ENCODE results near the gene AFAP1L1. TPM values are rescaled to one million over a fixed set of nuclear protein-coding genes. Genes with fewer than 3 reads are reported as not detected.

The AFAP1L1 gene
- total RNA-seq, 1 experiment from 2014 or later = 19.6 TPM

GRCh38 chr5:149280802-149281201 lies 9.1 kb downstream of the AFAP1L1 start:
- no peaks in the 10 kb centered on the region for H3K9me2 ChIP-seq (replicated peaks; ENCODE audit: low read length)
- no peak overlapping the region for H3K27ac ChIP-seq (ENCODE audit: low read length)
- DNase-seq (no peak), ATAC-seq (no peak)
- no peak overlapping the region for H3K4me3 ChIP-seq (ENCODE audit: low read length)
- no peaks in the 10 kb centered on the region for H3K36me3 ChIP-seq (ENCODE audit: low read depth, low read length)
- H3K9ac ChIP-seq (ENCODE audit: low read length) = no peak overlapping the region
- no peaks in the 10 kb centered on the region for H3K4me1 ChIP-seq (ENCODE audit: insufficient read depth, low read length)
- no peaks in the 10 kb centered on the region for H3K27me3 ChIP-seq (ENCODE audit: low read length)
- H3F3A ChIP-seq (ENCODE audit: low read length, unreplicated experiment) = no peaks in the 10 kb centered on the region
- no TSS peak for BruUV-seq (replicated peaks)
- ChIA-PET POLR2A (ENCODE audit: unreplicated experiment) (no interaction called here), CTCF (no interaction called here)
- H2AFZ ChIP-seq (ENCODE audit: low read length) = no peak overlapping the region
- H3K4me2 ChIP-seq (ENCODE audit: low read length) = no peak overlapping the region
- intact Hi-C loops (cut with micrococcal nuclease) = no loop called here
- H3K79me2 ChIP-seq (ENCODE audit: low read length) = no peaks in the 10 kb centered on the region
- H3K9me3 ChIP-seq (ENCODE audit: low read length) = no peaks in the 10 kb centered on the region
- H4K20me1 ChIP-seq (ENCODE audit: low read length) = no peaks in the 10 kb centered on the region
- no peak for TF ChIP-seq CTCF (conservative IDR thresholded peaks at IDR 0.05; ENCODE audit: low read depth, low read length)
- TF ChIP-seq EZH2 (IDR thresholded peaks at IDR 0.05; ENCODE audit: low read length, unreplicated experiment) = no peak
- TF ChIP-seq EZH2phosphoT487 (IDR thresholded peaks at IDR 0.05; ENCODE audit: borderline replicate concordance, low read length) = no peak

- TF ChIP-seq EZH2 (IDR thresholded peaks at IDR 0.05; ENCODE audit: low read length, unreplicated experiment) (no peak), CTCF (conservative IDR thresholded peaks at IDR 0.05; ENCODE audit: low read depth, low read length) (no peak), EZH2phosphoT487 (IDR thresholded peaks at IDR 0.05; ENCODE audit: borderline replicate concordance, low read length) (no peak)
- H3K9ac ChIP-seq (ENCODE audit: low read length) = no peak overlapping the region
- no peak overlapping the region for H3K27ac ChIP-seq (ENCODE audit: low read length)
- no TSS peak for BruUV-seq (replicated peaks)
- H3K79me2 ChIP-seq (ENCODE audit: low read length) = no peaks in the 10 kb centered on the region
- no peak for ATAC-seq
- no peak overlapping the region for H3K4me2 ChIP-seq (ENCODE audit: low read length)
- H3K4me3 ChIP-seq (ENCODE audit: low read length) = no peak overlapping the region
- H3K36me3 ChIP-seq (ENCODE audit: low read depth, low read length) = no peaks in the 10 kb centered on the region
- H4K20me1 ChIP-seq (ENCODE audit: low read length) = no peaks in the 10 kb centered on the region
- no peaks in the 10 kb centered on the region for H3K9me2 ChIP-seq (replicated peaks; ENCODE audit: low read length)
- H3K4me1 ChIP-seq (ENCODE audit: insufficient read depth, low read length) = no peaks in the 10 kb centered on the region
- POLR2A ChIA-PET (ENCODE audit: unreplicated experiment) = interaction anchor here (0.7 kb wide), 1 partner anchor 418 kb away, joined by 4 read pairs; no protein-coding TSS in a partner anchor
- no peak overlapping the region for H2AFZ ChIP-seq (ENCODE audit: low read length)
- CTCF ChIA-PET = no interaction called here
- no peaks in the 10 kb centered on the region for H3K27me3 ChIP-seq (ENCODE audit: low read length)
- DNase-seq = no peak
- intact Hi-C loops (cut with micrococcal nuclease) = no loop called here
- no peaks in the 10 kb centered on the region for H3F3A ChIP-seq (ENCODE audit: low read length, unreplicated experiment)
- no peaks in the 10 kb centered on the region for H3K9me3 ChIP-seq (ENCODE audit: low read length)
Observed at GRCh38 chr5:149282027-149282965, 10.6 kb downstream of the AFAP1L1 start.

GRCh38 chr5:149282966-149283332 lies 11.3 kb downstream of the AFAP1L1 start:
- DNase-seq (no peak), ATAC-seq (no peak)
- TF ChIP-seq EZH2 (IDR thresholded peaks at IDR 0.05; ENCODE audit: low read length, unreplicated experiment) (no peak), EZH2phosphoT487 (IDR thresholded peaks at IDR 0.05; ENCODE audit: borderline replicate concordance, low read length) (no peak), CTCF (conservative IDR thresholded peaks at IDR 0.05; ENCODE audit: low read depth, low read length) (no peak)
- Histone ChIP-seq H3K27ac (ENCODE audit: low read length) (no peak overlapping the region), H3K4me3 (ENCODE audit: low read length) (no peak overlapping the region), H3K27me3 (ENCODE audit: low read length) (no peaks in the 10 kb centered on the region), H3K79me2 (ENCODE audit: low read length) (no peaks in the 10 kb centered on the region), H3K9me2 (replicated peaks; ENCODE audit: low read length) (no peaks in the 10 kb centered on the region), H3F3A (ENCODE audit: low read length, unreplicated experiment) (no peaks in the 10 kb centered on the region), H3K36me3 (ENCODE audit: low read depth, low read length) (no peaks in the 10 kb centered on the region), H3K9me3 (ENCODE audit: low read length) (no peaks in the 10 kb centered on the region), H2AFZ (ENCODE audit: low read length) (no peak overlapping the region), H3K9ac (ENCODE audit: low read length) (no peak overlapping the region), H4K20me1 (ENCODE audit: low read length) (no peaks in the 10 kb centered on the region), H3K4me1 (ENCODE audit: insufficient read depth, low read length) (no peaks in the 10 kb centered on the region), H3K4me2 (ENCODE audit: low read length) (no peak overlapping the region)
- intact Hi-C loops (cut with micrococcal nuclease) = no loop called here
- ChIA-PET POLR2A (ENCODE audit: unreplicated experiment) (interaction anchor here (0.7 kb wide), 1 partner anchor 418 kb away, joined by 4 read pairs; no protein-coding TSS in a partner anchor), CTCF (no interaction called here)
- no TSS peak for BruUV-seq (replicated peaks)
